NCI-H1417 treated with DMSO at 0.1 percent for 48 hours (cell line): Measurements from ENCODE around the gene DOCK3.
"Not testable (repeated sequence)": the region's sequence is repeated elsewhere in the genome, so short reads cannot be mapped to it uniquely, and the experiment has no call there.

ENCODE experiments used
- DNase-seq: peaks from one replicate; lab custom pipeline; 2025; lab: John Stamatoyannopoulos, UW

Gene DOCK3

DNA sequence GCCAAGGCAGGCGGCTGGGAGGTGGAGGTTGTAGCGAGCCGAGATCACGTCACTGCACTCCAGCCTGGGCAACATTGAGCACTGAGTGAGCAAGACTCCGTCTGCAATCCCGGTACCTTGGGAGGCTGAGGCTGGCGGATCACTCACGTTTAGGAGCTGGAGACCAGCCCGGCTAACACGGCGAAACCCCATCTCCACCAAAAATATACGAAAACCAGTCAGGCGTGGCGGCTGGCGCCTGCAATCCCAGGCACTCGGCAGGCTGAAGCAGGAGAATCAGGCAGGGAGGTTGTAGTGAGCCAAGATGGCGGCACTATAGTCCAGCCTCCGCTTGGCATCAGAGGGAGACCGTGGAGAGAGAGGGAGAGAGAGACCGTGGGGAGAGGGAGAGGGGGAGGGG lies 129.6 kb downstream of the DOCK3 start:
- not testable (repeated sequence) for DNase-seq

DNA sequence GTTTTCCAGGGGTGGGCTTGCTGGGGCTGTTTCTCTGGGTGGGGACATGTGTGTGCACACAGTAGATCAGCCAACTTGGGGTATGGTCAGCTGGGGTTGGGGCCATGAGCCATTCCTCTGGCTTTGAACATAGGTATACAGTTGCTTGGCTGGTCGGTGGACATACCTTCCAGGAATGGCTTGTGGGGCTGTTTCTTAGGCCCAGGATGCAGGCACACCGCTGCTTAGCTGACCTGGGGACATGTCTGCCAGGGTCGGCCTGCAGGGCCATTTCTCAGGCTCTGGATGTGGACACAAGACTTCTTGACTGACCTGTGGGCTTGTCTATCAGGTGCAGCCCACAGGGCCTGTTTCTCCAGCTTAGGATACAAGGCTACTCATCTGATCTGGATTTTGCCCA lies 130.6 kb downstream of the DOCK3 start:
- DNase-seq = no peak

DNA sequence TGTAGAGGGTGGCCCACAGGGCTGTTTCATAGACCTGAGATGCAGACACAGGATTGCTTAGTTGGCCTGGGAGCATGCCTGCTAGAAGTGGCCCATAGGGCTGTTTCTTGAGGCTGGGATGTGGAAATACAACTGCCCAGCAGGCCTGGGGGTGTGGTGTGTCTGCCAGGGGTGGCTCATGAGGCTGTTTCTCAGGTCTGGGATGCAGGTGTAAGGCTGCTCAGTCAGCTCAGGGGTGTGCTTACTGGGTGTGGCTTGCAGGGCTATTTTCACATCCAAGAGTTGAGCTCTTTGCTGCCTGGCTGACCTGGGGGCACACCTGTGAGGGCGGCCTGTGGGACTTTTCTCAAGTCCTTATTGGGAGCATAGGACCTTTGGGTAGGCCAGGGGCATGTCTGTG lies 131.3 kb downstream of the DOCK3 start:
- DNase-seq = no peak

DNA sequence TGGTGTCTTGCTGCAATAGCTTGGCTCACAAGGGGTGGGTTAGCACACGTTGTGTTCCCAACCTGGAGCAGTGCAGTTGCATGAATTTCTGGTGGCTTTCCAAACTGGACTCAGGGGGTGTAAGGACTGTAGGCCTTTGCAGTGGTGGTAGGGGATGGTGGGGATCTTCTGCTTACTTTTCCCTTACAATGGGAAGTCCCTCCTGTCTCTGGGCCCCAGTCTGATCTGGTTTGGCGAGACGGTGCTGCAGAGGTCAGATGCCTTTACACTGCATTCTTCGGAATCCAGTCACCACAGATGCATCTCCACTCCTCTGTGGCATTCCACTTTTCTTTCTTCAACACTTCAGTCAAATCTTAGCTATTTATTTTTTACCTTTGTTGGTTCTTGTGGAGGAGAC lies 132.1 kb downstream of the DOCK3 start:
- DNase-seq = no peak

DNA sequence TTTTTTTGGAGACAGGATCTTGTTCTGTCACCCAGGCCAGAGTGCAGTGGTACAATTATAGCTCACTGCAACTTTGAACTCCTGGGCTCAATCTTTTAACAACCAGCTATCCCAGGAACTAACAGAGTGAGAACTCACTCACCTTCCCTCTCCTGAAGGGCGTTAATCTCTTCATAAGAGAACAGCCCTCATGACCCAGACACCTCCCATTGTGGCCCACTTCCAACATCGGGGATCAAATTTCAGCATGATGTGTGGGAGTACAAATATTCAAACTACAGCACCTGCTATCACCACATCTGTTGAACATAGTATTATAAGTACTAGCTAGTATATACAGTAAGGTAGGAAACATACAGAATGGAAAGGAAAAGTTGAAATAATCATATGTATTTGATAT lies 132.5 kb downstream of the DOCK3 start:
- DNase-seq = no peak

DNA sequence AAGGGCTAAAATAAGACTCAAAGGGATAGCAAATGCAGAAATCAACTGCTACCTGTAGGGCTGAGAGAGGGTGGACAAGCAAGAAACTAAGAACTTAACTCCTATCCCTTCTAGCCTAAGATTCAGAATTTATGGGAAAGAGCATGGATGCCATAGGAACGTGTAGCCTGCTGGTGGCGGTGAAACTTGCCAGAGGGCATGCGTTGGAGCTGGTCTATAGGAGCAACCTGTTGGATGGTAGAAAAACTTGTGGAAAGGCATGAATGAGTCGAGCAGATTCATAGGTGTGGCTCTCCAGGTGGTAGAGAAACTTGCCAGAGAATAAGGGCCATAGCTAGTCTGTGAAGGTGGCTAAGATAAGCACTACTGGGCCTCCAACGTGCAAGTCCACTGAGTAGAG lies 137.2 kb downstream of the DOCK3 start:
- no peak for DNase-seq

- no peak for DNase-seq
These were observed 141.1 kb downstream of the DOCK3 start for GRCh38 chr3:50815844-50816243.

GRCh38 chr3:50816894-50817293 lies 142.2 kb downstream of the DOCK3 start:
- no peak for DNase-seq

DNA sequence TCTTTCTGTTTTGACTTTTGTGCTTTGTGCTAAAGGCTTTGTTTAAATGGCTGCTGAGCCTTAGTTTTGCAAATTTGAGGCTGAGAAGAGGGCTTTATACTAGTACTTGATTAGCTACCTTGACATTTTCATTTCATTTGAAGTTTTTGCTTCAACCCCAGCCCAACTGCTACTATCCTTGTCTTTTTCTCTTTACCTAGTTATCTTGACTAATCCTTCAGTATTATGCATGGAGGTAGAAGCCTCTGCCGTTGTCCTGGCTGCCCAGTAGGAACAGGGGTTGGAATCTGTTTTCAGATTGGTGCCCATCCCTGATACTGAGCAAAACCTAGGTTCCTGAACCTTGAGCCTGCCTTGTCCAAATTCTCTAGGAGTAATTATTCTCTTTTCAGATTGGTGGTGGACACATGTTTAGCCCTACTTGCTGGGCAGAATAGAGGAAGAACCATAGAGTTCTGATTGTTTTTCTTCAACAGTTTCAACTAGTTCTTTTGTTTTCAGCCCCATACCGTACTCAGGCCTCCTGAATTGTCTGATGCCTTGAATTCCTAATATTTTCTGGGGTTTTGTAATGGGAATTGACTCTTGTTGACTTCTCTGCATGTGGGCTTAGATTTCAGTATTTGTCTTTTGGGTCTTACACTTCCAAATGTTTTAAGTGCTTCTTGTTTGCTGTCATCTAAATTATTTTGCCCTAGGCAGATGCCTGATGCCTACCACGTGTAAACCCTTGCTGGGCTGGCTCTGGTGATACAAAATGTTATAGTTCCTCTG lies 143.2 kb downstream of the DOCK3 start:
- DNase-seq = no peak

- no peak for DNase-seq
These were observed 145.2 kb downstream of the DOCK3 start for GRCh38 chr3:50819882-50820281.

DNA sequence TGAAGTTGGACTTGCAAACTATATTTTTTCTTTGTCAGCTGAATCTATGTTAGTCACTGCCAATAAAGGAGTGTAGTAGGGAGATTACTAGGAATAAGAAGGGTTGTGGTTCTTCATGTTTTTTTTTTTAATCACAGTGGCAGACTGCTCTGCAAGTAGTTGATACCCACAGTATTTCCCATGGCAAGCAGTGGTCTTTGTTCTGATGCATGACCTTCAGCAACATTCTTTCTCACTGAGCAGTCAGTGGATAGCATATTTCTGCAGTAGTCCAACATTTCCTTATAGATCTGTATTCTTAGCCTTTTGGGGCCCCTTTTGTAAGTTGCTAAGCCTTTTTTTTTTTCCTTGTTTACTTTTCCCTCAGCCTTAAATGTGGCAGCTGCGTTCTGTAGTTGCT lies 151.1 kb downstream of the DOCK3 start:
- DNase-seq = no peak

DNA sequence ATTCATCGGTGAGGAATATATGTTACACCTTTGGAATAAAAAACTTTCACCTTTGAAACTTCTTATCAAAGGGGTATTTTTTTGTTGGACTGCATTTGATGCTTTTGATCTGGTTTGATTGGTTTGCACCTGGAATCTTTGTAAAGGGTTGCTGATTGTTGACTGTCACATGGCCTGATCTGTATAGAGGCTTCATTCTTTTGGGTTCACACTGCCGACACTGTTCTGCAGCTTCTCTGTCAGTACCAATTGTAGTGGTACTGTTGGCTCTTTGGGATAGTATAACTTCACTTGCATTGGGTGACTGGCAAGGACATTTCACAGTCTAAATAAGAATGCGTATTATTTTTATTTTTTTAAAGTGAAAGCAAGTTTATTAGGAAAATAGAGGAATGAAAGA lies 155.7 kb downstream of the DOCK3 start:
- no peak for DNase-seq

- DNase-seq = not testable (repeated sequence)
These were observed 156.3 kb downstream of the DOCK3 start for GRCh38 chr3:50831009-50831408.

GRCh38 chr3:50840983-50841489 lies 166.3 kb downstream of the DOCK3 start:
- no peak for DNase-seq

GRCh38 chr3:50848308-50848707 lies 173.6 kb downstream of the DOCK3 start:
- DNase-seq = no peak

GRCh38 chr3:50850639-50851511 lies 176.1 kb downstream of the DOCK3 start:
- DNase-seq = no peak

GRCh38 chr3:50853936-50854335 lies 179.2 kb downstream of the DOCK3 start:
- no peak for DNase-seq

DNA sequence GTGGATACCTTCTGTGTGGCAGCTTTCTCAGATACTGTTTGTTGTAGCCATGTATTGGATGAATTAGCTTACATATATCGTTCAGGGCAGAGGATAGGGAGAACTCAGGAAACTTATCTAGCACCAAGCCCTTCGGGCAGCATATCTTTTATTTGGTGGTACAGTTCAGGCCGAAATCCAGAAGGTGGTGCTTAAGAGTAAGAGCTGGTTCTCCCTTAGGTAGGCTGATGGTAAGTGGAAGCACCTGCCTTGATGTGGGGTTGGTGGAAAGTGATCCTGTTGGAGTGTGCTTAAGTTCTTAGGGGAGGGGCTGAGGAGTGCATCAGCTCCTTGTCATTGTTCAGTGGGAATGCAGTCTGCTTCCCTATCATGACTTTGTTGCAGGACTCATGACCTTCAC lies 187.5 kb downstream of the DOCK3 start:
- DNase-seq = no peak

DNA sequence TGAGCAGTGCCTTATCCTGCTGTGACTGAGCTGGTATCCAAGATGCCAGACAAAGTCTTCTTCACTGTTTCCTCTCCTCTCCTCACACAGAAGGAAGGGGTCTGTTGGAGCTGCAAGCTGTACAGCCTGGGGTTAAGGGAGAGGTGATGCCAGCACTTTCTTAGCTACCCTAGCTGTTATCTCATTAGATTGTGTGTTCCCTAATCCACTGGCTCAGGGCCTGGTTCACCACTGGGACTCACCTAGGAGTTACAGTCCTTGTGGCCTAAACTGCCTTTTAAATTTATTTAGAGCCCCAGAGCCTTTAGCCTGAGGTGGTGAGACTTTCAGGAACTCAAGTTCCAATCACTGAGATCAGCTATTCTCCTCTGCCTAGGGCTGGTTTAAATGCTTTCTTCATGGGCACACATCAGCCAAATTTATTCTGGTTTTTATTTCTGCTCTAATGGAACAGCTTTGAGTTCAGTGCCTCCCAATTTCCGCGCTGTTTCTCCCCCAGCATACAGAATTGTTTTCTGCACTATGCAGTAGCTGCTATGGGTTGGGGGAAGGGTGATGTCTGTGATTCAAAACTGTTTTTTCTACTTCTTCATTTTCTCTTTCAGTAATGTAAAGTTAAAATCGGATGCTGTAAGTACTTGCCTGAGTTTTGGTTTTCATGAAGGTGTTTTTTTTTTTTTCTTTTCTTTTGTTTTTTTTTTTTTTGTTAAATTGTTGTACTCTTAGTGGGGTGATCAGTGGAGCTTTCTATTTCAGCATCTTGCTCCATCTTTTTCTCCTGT lies 198.8 kb downstream of the DOCK3 start:
- DNase-seq = no peak

DNA sequence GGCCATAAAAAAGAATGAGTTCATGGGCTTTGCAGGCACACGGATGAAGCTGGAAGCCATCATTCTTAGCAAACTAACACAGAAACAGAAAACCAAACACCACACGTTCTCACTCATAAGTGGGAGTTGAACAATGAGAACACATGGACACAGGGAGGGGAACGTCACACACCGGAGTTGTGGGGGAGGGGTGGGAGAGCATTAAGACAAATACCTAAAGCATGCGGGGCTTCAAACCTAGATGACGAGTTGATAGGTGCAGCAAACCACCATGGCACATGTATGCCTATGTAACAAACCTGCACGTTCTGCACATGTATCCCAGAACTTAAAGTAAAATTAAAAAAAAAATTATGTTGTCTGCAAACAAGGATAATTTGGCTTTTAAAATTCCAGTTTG lies 200.1 kb downstream of the DOCK3 start:
- DNase-seq = not testable (repeated sequence)

- no peak for DNase-seq
These were observed 202.2 kb downstream of the DOCK3 start for GRCh38 chr3:50876947-50877346.

- DNase-seq = not testable (repeated sequence)
These were observed 208.0 kb downstream of the DOCK3 start for GRCh38 chr3:50882733-50883132.
